Liver (tissue), 9 donors: Measurements from ENCODE around the gene ERC2. TPM values are rescaled to one million over a fixed set of nuclear protein-coding genes. Genes with fewer than 3 reads are reported as not detected.

Experiments used
- DNase-seq: peaks from one replicate; pipeline ENCODE4 v3.0.0-alpha.2; 2017; ENCODE audit warnings: low spot score
- H3K27ac ChIP-seq, 2 donors: one replicate each; pipeline ENCODE4 v1.7.0; 2013; ENCODE audit warnings: inconsistent platforms in 2 of 2, low read length in 2 of 2, control low read depth in 1 of 2, low read depth in 1 of 2, mild to moderate bottlenecking in 1 of 2
- H3K27me3 ChIP-seq, 4 donors: one replicate each; pipeline versions ENCODE4 v1.6.1 to v1.7.0; 2013; ENCODE audit warnings: low read length in 3 of 4, inconsistent platforms in 1 of 4, mild to moderate bottlenecking in 1 of 4, moderate library complexity in 1 of 4; ENCODE audit not compliant: control insufficient read depth in 4 of 4, insufficient read depth in 4 of 4
- H3K36me3 ChIP-seq, 4 donors: one replicate each; pipeline versions ENCODE4 v1.6.1 to v1.7.0; 2013; ENCODE audit warnings: low read length in 3 of 4, mild to moderate bottlenecking in 3 of 4, low read depth in 1 of 4, moderate library complexity in 1 of 4; ENCODE audit not compliant: control insufficient read depth in 4 of 4, insufficient read depth in 3 of 4
- H3K4me1 ChIP-seq, 4 donors: one replicate each; pipeline versions ENCODE4 v1.6.1 to v1.7.0; 2013; ENCODE audit warnings: low read length in 3 of 4, mild to moderate bottlenecking in 3 of 4, moderate library complexity in 1 of 4; ENCODE audit not compliant: control insufficient read depth in 4 of 4, insufficient read depth in 4 of 4
- H3K4me3 ChIP-seq, 3 donors: one replicate each; pipeline versions ENCODE4 v1.6.1 to v1.7.0; 2013; ENCODE audit warnings: low read length in 3 of 3, control low read depth in 1 of 3, low read depth in 1 of 3, mild to moderate bottlenecking in 1 of 3
- H3K9ac ChIP-seq, 2 donors: one replicate each; pipeline ENCODE4 v1.7.0; 2013; ENCODE audit warnings: low read length in 2 of 2, mild to moderate bottlenecking in 2 of 2, moderate library complexity in 2 of 2, control low read depth in 1 of 2, low read depth in 1 of 2
- H3K9me3 ChIP-seq, 4 donors: one replicate each; pipeline versions ENCODE4 v1.6.1 to v1.7.0; 2013; ENCODE audit warnings: low read length in 3 of 4; ENCODE audit not compliant: control insufficient read depth in 4 of 4
- ATF3 ChIP-seq: IDR thresholded peaks from 2 replicates; pipeline ENCODE4 v1.6.1; 2016; ENCODE audit warnings: antibody characterized with exemption
- CTCF ChIP-seq: fragments of 150-350 bp; IDR thresholded peaks from 2 replicates; pipeline ENCODE4 v1.5.1; 2017; ENCODE audit warnings: improper control_type of control experiment, low read depth, low read length; ENCODE audit not compliant: missing input control
- EGR1 ChIP-seq, 2 donors: IDR thresholded peaks; 2 replicates each; pipeline ENCODE4 v1.6.1; 2016 to 2018; ENCODE audit warnings: antibody characterized with exemption in 2 of 2, low read depth in 2 of 2
- FOXA1 ChIP-seq: IDR thresholded peaks from 2 replicates; pipeline ENCODE4 v1.6.1; 2016; ENCODE audit warnings: antibody characterized with exemption
- FOXA2 ChIP-seq: IDR thresholded peaks from 2 replicates; pipeline ENCODE4 v1.6.1; 2016; ENCODE audit warnings: antibody characterized with exemption
- GABPA ChIP-seq, 2 donors: IDR thresholded peaks in 1 of 2; conservative IDR thresholded peaks in 1 of 2; 2 replicates each; pipeline ENCODE4 v1.6.1; 2016; ENCODE audit warnings: antibody characterized with exemption in 2 of 2, mild to moderate bottlenecking in 1 of 2, moderate library complexity in 1 of 2
- HNF4A ChIP-seq, 2 donors: conservative IDR thresholded peaks; 2 replicates each; pipeline ENCODE4 v1.6.1; 2016; ENCODE audit warnings: antibody characterized with exemption in 2 of 2, mild to moderate bottlenecking in 2 of 2
- HNF4G ChIP-seq: IDR thresholded peaks from 2 replicates; pipeline ENCODE4 v1.6.1; 2016; ENCODE audit warnings: antibody characterized with exemption
- JUND ChIP-seq, 2 donors: IDR thresholded peaks; 2 replicates each; pipeline ENCODE4 v1.6.1; 2016; ENCODE audit warnings: antibody characterized with exemption in 2 of 2
- MAX ChIP-seq: IDR thresholded peaks from 2 replicates; pipeline ENCODE4 v1.6.1; 2016; ENCODE audit warnings: antibody characterized with exemption
- NR2F2 ChIP-seq: IDR thresholded peaks from 2 replicates; pipeline ENCODE4 v1.6.1; 2016; ENCODE audit warnings: antibody characterized with exemption
- RAD21 ChIP-seq, 2 donors: IDR thresholded peaks; 2 replicates each; pipeline ENCODE4 v1.6.1; 2016; ENCODE audit warnings: antibody characterized with exemption in 2 of 2, mild to moderate bottlenecking in 2 of 2
- REST ChIP-seq: IDR thresholded peaks from 2 replicates; pipeline ENCODE4 v1.6.1; 2016; ENCODE audit warnings: antibody characterized with exemption, mild to moderate bottlenecking
- RXRA ChIP-seq, 2 donors: IDR thresholded peaks; 2 replicates each; pipeline ENCODE4 v1.6.1; 2017 to 2018; ENCODE audit warnings: antibody characterized with exemption in 2 of 2, mild to moderate bottlenecking in 1 of 2
- SP1 ChIP-seq: IDR thresholded peaks from 2 replicates; pipeline ENCODE4 v1.6.1; 2018; ENCODE audit warnings: antibody characterized with exemption, mild to moderate bottlenecking
- TAF1 ChIP-seq: conservative IDR thresholded peaks from 2 replicates; pipeline ENCODE4 v1.6.1; 2016; ENCODE audit warnings: antibody characterized with exemption, mild to moderate bottlenecking
- YY1 ChIP-seq: IDR thresholded peaks from 2 replicates; pipeline ENCODE4 v1.6.1; 2016; ENCODE audit warnings: antibody characterized with exemption, mild to moderate bottlenecking
- ZBTB33 ChIP-seq: IDR thresholded peaks from 2 replicates; pipeline ENCODE4 v1.6.1; 2016; ENCODE audit warnings: antibody characterized with exemption
- WGBS: extraction: QIAGEN DNeasy Blood & Tissue Kit; methylation state at CpG from one replicate; pipeline ENCODE4 v1.1.7; 2013; 5-methylcytosine and 5-hydroxymethylcytosine counted together
- polyA plus RNA-seq, 2 donors: library from polyadenylated mRNA; stranded (reverse) in 1 of 2; unstranded in 1 of 2; fragments of 200-250 nt in 1 of 2; fragments of >200 nt in 1 of 2; fragmentation: Nextera tagmentation in 1 of 2; extraction: Ambion mirVana in 1 of 2; gene quantifications; one replicate each; pipeline versions ENCODE4 v1.2.1 to v1.2.3, GENCODE V29; 2013 to 2015
- total RNA-seq, 2 donors: library from RNA; depleted of rRNA; stranded (reverse); fragments of >200 nt; gene quantifications; one replicate each; pipeline ENCODE4 v1.2.3, GENCODE V29; 2014
- donor health status: healthy.
- donor health status: healthy.
- donor health status: healthy.
- donor health status: healthy.
- donor health status: healthy.

ERC2 gene
- total and polyA plus RNA-seq, 4 donors = 0.14 to 0.25 TPM; not detected in 2

- no peak for TF ChIP-seq SP1
- TF ChIP-seq MAX = no peak
- no peak for TF ChIP-seq FOXA1
- TF ChIP-seq ZBTB33 = no peak
- no peak for TF ChIP-seq ATF3
- TF ChIP-seq GABPA (IDR thresholded peaks at IDR 0.05 in 1 of 2, conservative IDR thresholded peaks at IDR 0.05 in 1 of 2) = no peak
- TF ChIP-seq CTCF = no peak
- no peak for TF ChIP-seq REST
- TF ChIP-seq HNF4G = no peak
- no peak for TF ChIP-seq TAF1
- no peak for TF ChIP-seq EGR1 (IDR thresholded peaks at IDR 0.05; ENCODE audit: low read depth in 2 of 2)
- no peak for TF ChIP-seq JUND (IDR thresholded peaks at IDR 0.05)
- no peak for TF ChIP-seq FOXA2
- TF ChIP-seq RXRA (IDR thresholded peaks at IDR 0.05) = no peak
- no peak for TF ChIP-seq NR2F2
- TF ChIP-seq HNF4A (conservative IDR thresholded peaks at IDR 0.05) = no peak
- TF ChIP-seq RAD21 (IDR thresholded peaks at IDR 0.05) = no peak
- DNase-seq = no peak
- Histone ChIP-seq H3K9ac (no peak overlapping the region), H3K9me3 (no peaks in the 10 kb centered on the region), H3K27me3 (no peaks in the 10 kb centered on the region), H3K27ac (no peak overlapping the region), H3K36me3 (no peaks in the 10 kb centered on the region), H3K4me1 (no peaks in the 10 kb centered on the region), H3K4me3 (no peak overlapping the region)
- 80% methylated on average over 2 of the region's 2 CpGs for WGBS
Observed at GRCh38 chr3:56413911-56414310, 54.4 kb downstream of the ERC2 start.

GRCh38 chr3:56411166-56411565, 57.1 kb downstream of the ERC2 start:
- WGBS = 94% methylated on average over 5 of the region's 5 CpGs
- Histone ChIP-seq H3K9me3 (no peaks in the 10 kb centered on the region), H3K36me3 (no peaks in the 10 kb centered on the region), H3K4me3 (no peak overlapping the region), H3K9ac (no peak overlapping the region), H3K27me3 (no peaks in the 10 kb centered on the region), H3K4me1 (no peaks in the 10 kb centered on the region), H3K27ac (no peak overlapping the region)
- DNase-seq = no peak
- TF ChIP-seq RXRA (IDR thresholded peaks at IDR 0.05) (no peak), FOXA2 (no peak), YY1 (no peak), ZBTB33 (no peak), SP1 (no peak), NR2F2 (no peak), EGR1 (IDR thresholded peaks at IDR 0.05; ENCODE audit: low read depth in 2 of 2) (no peak), TAF1 (no peak), FOXA1 (no peak), HNF4G (no peak), ATF3 (no peak)
